ENCODE results near the gene SLC30A7.

The SLC30A7 gene

DNA sequence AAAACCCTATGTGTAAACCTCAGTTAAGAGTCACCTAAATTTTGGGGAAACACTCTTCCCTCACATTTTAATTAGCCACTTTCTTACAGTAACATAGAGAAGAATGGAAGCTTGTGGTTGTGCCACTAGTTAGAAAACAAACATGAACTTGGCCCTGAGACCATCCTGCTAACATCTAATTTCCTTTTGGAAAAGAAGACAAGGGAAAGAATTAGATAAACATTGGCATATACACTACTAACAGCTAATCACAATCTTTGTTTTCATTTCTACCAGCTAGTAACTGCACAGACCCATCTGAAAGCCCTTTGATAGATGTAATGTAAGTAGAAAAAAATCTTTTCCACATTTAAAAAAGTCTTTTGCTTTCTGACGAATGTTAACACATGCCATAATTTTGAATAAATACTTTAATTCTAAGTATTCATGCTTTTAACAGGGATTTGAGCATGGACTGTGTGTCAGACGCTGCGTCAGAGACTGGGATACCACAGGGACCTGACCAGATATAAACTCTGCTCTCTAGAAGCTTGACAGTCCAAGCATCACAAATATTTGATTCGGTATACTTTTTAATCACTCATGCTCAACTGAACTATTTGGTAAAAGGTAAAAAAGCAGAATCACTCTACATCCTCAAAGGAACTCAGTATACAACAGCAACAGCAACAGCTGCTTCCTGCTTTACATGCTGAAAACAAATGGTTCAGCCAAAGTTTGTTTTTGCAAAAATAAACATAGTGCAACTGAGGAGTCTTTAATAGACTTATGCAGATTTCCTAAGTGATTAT, 99.5 kb downstream of the SLC30A7 start:
- Histone ChIP-seq H2BK12ac (ENCODE audit: low read length in 2 of 2) (no peak overlapping the region), H3K14ac (ENCODE audit: low read length in 2 of 2) (no peak overlapping the region), H3K4ac (ENCODE audit: low read depth in 1 of 2, low read length in 2 of 2) (no peak overlapping the region), H3K4me3 (ENCODE audit: insufficient read depth in 1 of 2, low read depth in 1 of 2, low read length in 2 of 2) (no peak overlapping the region), H3K9ac (ENCODE audit: low read length) (no peak overlapping the region), H3K4me2 (ENCODE audit: low read length, poor library complexity, severe bottlenecking) (no peak overlapping the region), H3K23ac (ENCODE audit: low read length in 2 of 2) (no peak overlapping the region), H2BK120ac (ENCODE audit: low read depth, low read length) (no peak overlapping the region), H2BK5ac (ENCODE audit: low read depth, low read length, poor library complexity, severe bottlenecking) (no peak overlapping the region), H4K91ac (ENCODE audit: low read length) (no peak overlapping the region), H2AK5ac (ENCODE audit: low read length, severe bottlenecking) (no peak overlapping the region), H4K8ac (ENCODE audit: low read length) (no peak overlapping the region), H3K4me1 (ENCODE audit: control insufficient read depth, insufficient read depth, low read depth, low read length) (no peaks in the 10 kb centered on the region), H3K9me3 (ENCODE audit: control insufficient read depth, low read length) (no peaks in the 10 kb centered on the region), H2BK15ac (ENCODE audit: low read depth, poor library complexity, severe bottlenecking) (no peak overlapping the region), H3K79me1 (replicated peaks; ENCODE audit: low read length, poor library complexity, severe bottlenecking) (peaks cover 2% of the 10 kb centered on the region), H3K27me3 (ENCODE audit: control insufficient read depth in 1 of 2, insufficient read depth in 1 of 2, low read length in 2 of 2) (no peaks in the 10 kb centered on the region), H3K18ac (ENCODE audit: low read depth in 1 of 2, low read length in 2 of 2) (no peak overlapping the region), H3K27ac (ENCODE audit: low read length, poor library complexity, severe bottlenecking) (no peak overlapping the region), H2AFZ (ENCODE audit: low read depth, low read length) (no peak overlapping the region), H3K36me3 (ENCODE audit: control insufficient read depth in 1 of 2, insufficient read depth in 2 of 2, low read depth in 1 of 2, low read length in 2 of 2) (peaks cover 10 to 64% of the 10 kb centered on the region in 2 experiments)
- WGBS: 93% methylated on average over 3 of the region's 4 CpGs
- DNase-seq: no peak

DNA sequence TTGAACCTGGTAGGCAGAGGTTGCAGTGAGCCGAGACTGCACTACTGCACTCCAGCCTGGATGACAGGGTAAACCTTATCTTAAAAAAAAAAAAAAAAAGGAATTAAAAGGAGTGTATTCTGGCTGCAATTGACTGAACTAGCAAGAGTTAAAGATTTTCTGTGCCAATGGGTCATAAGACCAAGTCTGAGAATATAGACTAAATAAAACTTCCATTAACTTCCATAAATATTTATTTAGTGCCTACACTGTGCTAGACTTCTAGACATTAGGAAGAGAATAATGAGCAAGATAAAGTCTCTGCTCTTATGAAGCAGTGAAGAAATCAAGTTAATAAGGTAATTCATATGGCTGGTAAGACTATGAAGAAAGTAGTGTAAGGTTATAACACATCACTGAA, 102.5 kb downstream of the SLC30A7 start:
- Histone ChIP-seq H3K4ac (ENCODE audit: low read depth in 1 of 2, low read length in 2 of 2) (no peak overlapping the region), H2BK12ac (ENCODE audit: low read length in 2 of 2) (no peak overlapping the region), H2BK15ac (ENCODE audit: low read depth, poor library complexity, severe bottlenecking) (no peak overlapping the region), H3K79me1 (replicated peaks; ENCODE audit: low read length, poor library complexity, severe bottlenecking) (peaks cover 5% of the 10 kb centered on the region), H3K18ac (ENCODE audit: low read depth in 1 of 2, low read length in 2 of 2) (no peak overlapping the region), H2BK5ac (ENCODE audit: low read depth, low read length, poor library complexity, severe bottlenecking) (no peak overlapping the region), H4K91ac (ENCODE audit: low read length) (no peak overlapping the region), H3K4me3 (ENCODE audit: insufficient read depth in 1 of 2, low read depth in 1 of 2, low read length in 2 of 2) (no peak overlapping the region), H3K23ac (ENCODE audit: low read length in 2 of 2) (no peak overlapping the region), H3K4me1 (ENCODE audit: control insufficient read depth, insufficient read depth, low read depth, low read length) (no peaks in the 10 kb centered on the region), H4K8ac (ENCODE audit: low read length) (no peak overlapping the region), H2AFZ (ENCODE audit: low read depth, low read length) (no peak overlapping the region), H3K9me3 (ENCODE audit: control insufficient read depth, low read length) (no peaks in the 10 kb centered on the region), H3K9ac (ENCODE audit: low read length) (no peak overlapping the region), H2BK120ac (ENCODE audit: low read depth, low read length) (no peak overlapping the region), H3K36me3 (ENCODE audit: control insufficient read depth in 1 of 2, insufficient read depth in 2 of 2, low read depth in 1 of 2, low read length in 2 of 2) (peaks cover 3 to 64% of the 10 kb centered on the region in 2 experiments), H2AK5ac (ENCODE audit: low read length, severe bottlenecking) (no peak overlapping the region), H3K14ac (ENCODE audit: low read length in 2 of 2) (no peak overlapping the region), H3K4me2 (ENCODE audit: low read length, poor library complexity, severe bottlenecking) (no peak overlapping the region), H3K27ac (ENCODE audit: low read length, poor library complexity, severe bottlenecking) (no peak overlapping the region), H3K27me3 (ENCODE audit: control insufficient read depth in 1 of 2, insufficient read depth in 1 of 2, low read length in 2 of 2) (no peaks in the 10 kb centered on the region)
- 100% methylated on average over 1 of the region's 1 CpG for WGBS
- no peak for DNase-seq

DNA sequence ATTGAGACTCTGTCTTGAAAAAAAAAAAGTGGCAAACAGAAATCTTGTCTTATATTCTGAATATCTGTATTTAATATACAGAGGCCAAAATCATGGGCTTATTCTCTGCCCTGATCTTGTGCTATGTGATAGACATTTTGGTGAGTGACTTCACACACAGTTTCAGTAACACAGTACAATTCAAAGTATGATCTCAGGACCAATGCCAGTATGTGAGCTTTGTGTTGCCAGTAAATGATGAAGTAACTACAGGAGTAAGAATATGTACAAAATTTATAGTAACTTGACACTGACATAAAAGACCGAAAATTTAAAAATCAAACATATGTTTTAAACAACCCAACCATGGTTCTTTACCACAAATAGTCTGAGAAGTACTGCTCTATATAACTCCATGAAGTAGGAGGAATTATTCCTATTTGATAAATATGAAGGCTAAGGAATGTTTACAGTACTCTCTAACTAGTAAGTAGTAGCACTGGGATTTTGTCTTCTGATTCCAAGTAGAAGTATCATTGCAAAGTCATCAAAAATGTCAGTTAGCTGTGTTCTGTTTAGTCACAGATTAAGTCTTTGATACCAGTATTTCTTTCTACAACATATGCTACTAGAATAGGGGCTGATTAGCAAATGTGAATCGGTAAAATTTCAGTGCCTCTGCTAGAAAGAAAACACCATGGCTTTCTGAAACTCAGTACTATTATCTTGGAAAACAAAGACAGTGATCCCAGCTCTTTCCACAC, 104.4 kb downstream of the SLC30A7 start:
- Histone ChIP-seq H3K79me1 (replicated peaks; ENCODE audit: low read length, poor library complexity, severe bottlenecking) (peaks cover 5% of the 10 kb centered on the region), H3K4ac (ENCODE audit: low read depth in 1 of 2, low read length in 2 of 2) (no peak overlapping the region), H2BK5ac (ENCODE audit: low read depth, low read length, poor library complexity, severe bottlenecking) (no peak overlapping the region), H3K4me1 (ENCODE audit: control insufficient read depth, insufficient read depth, low read depth, low read length) (no peaks in the 10 kb centered on the region), H3K23ac (ENCODE audit: low read length in 2 of 2) (no peak overlapping the region), H4K8ac (ENCODE audit: low read length) (no peak overlapping the region), H3K36me3 (ENCODE audit: control insufficient read depth in 1 of 2, insufficient read depth in 2 of 2, low read depth in 1 of 2, low read length in 2 of 2) (peaks cover 3 to 58% of the 10 kb centered on the region in 2 experiments), H2BK120ac (ENCODE audit: low read depth, low read length) (no peak overlapping the region), H3K18ac (ENCODE audit: low read depth in 1 of 2, low read length in 2 of 2) (no peak overlapping the region), H3K9ac (ENCODE audit: low read length) (no peak overlapping the region), H3K9me3 (ENCODE audit: control insufficient read depth, low read length) (no peaks in the 10 kb centered on the region), H3K14ac (ENCODE audit: low read length in 2 of 2) (no peak overlapping the region), H2BK12ac (ENCODE audit: low read length in 2 of 2) (no peak overlapping the region), H3K27me3 (ENCODE audit: control insufficient read depth in 1 of 2, insufficient read depth in 1 of 2, low read length in 2 of 2) (no peaks in the 10 kb centered on the region), H2AK5ac (ENCODE audit: low read length, severe bottlenecking) (no peak overlapping the region), H2BK15ac (ENCODE audit: low read depth, poor library complexity, severe bottlenecking) (no peak overlapping the region), H4K91ac (ENCODE audit: low read length) (no peak overlapping the region), H3K27ac (ENCODE audit: low read length, poor library complexity, severe bottlenecking) (no peak overlapping the region), H2AFZ (ENCODE audit: low read depth, low read length) (no peak overlapping the region), H3K4me3 (ENCODE audit: insufficient read depth in 1 of 2, low read depth in 1 of 2, low read length in 2 of 2) (no peak overlapping the region), H3K4me2 (ENCODE audit: low read length, poor library complexity, severe bottlenecking) (no peak overlapping the region)
- DNase-seq: no peak
- WGBS: no CpG with 5 or more reads among the region's 2 CpGs

DNA sequence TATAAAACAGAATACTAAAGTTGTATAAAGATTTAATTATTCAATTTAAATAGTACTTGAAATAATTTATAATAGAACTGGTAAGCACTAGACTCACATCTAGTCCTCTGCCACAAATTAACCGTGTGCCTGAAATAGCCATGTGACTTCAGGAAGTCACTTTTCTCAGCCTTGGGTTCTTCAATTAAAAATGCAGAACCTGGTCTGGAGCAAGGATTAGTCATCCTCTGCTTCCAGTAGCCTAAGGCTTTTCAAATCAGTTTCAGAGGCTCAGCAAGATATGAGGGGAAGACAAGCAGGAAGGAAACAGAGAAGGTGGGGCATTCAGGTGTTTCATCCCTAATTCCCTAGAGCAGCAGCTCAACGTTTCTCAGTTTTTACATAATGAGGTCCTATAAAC, 106.7 kb downstream of the SLC30A7 start:
- Histone ChIP-seq H3K36me3 (ENCODE audit: control insufficient read depth in 1 of 2, insufficient read depth in 2 of 2, low read depth in 1 of 2, low read length in 2 of 2) (peaks cover 3 to 52% of the 10 kb centered on the region in 2 experiments), H4K8ac (ENCODE audit: low read length) (no peak overlapping the region), H4K91ac (ENCODE audit: low read length) (no peak overlapping the region), H2BK15ac (ENCODE audit: low read depth, poor library complexity, severe bottlenecking) (no peak overlapping the region), H3K79me1 (replicated peaks; ENCODE audit: low read length, poor library complexity, severe bottlenecking) (peaks cover 7% of the 10 kb centered on the region), H3K4me3 (ENCODE audit: insufficient read depth in 1 of 2, low read depth in 1 of 2, low read length in 2 of 2) (no peak overlapping the region), H3K4me1 (ENCODE audit: control insufficient read depth, insufficient read depth, low read depth, low read length) (no peaks in the 10 kb centered on the region), H2AK5ac (ENCODE audit: low read length, severe bottlenecking) (no peak overlapping the region), H3K23ac (ENCODE audit: low read length in 2 of 2) (no peak overlapping the region), H3K4ac (ENCODE audit: low read depth in 1 of 2, low read length in 2 of 2) (no peak overlapping the region), H2BK12ac (ENCODE audit: low read length in 2 of 2) (no peak overlapping the region), H3K18ac (ENCODE audit: low read depth in 1 of 2, low read length in 2 of 2) (no peak overlapping the region), H3K4me2 (ENCODE audit: low read length, poor library complexity, severe bottlenecking) (no peak overlapping the region), H2BK5ac (ENCODE audit: low read depth, low read length, poor library complexity, severe bottlenecking) (no peak overlapping the region), H3K27me3 (ENCODE audit: control insufficient read depth in 1 of 2, insufficient read depth in 1 of 2, low read length in 2 of 2) (no peaks in the 10 kb centered on the region), H3K9me3 (ENCODE audit: control insufficient read depth, low read length) (no peaks in the 10 kb centered on the region), H3K9ac (ENCODE audit: low read length) (no peak overlapping the region), H3K14ac (ENCODE audit: low read length in 2 of 2) (no peak overlapping the region), H2BK120ac (ENCODE audit: low read depth, low read length) (no peak overlapping the region), H3K27ac (ENCODE audit: low read length, poor library complexity, severe bottlenecking) (no peak overlapping the region), H2AFZ (ENCODE audit: low read depth, low read length) (no peak overlapping the region)
- 40% methylated on average over 2 of the region's 2 CpGs for WGBS
- no peak for DNase-seq

Data from mesenchymal stem cell (in vitro differentiated cells and primary cell).